SK-N-SH (cell line): ENCODE measurements around the gene SLC25A21.

Experiments
- CHD2 ChIP-seq: fragments of 150-350 bp; IDR thresholded peaks from 2 replicates; pipeline ENCODE4 v1.6.1; 2018; ENCODE audit warnings: low read length; ENCODE audit not compliant: partially characterized antibody
- FOXJ3 ChIP-seq: sonication (generic); formaldehyde crosslinking; IDR thresholded peaks from 2 replicates; pipeline ENCODE4 v1.5.1; 2020; ENCODE audit warnings: mild to moderate bottlenecking, missing genetic modification reagents
- RAD21 ChIP-seq: IDR thresholded peaks from 2 replicates; pipeline ENCODE4 v1.6.1; 2012; ENCODE audit warnings: mild to moderate bottlenecking, low read length
- RCOR1 ChIP-seq: fragments of 150-350 bp; IDR thresholded peaks from 2 replicates; pipeline ENCODE4 v1.6.1; 2017; ENCODE audit warnings: antibody characterized with exemption, low read length
- SMC3 ChIP-seq: IDR thresholded peaks from 2 replicates; pipeline ENCODE4 v1.6.1; 2012; ENCODE audit warnings: low read depth, low read length, improper control_type of control experiment
- TCF12 ChIP-seq: IDR thresholded peaks from 2 replicates; pipeline ENCODE4 v1.4.0; 2012
- TEAD4 ChIP-seq: IDR thresholded peaks from 2 replicates; pipeline ENCODE4 v1.4.0; 2012; ENCODE audit warnings: mild to moderate bottlenecking, borderline replicate concordance; ENCODE audit not compliant: insufficient read depth
- TF ChIP-seq, protein P1 (sequence below): fragments of 200-600 bp; sonication (generic); IDR thresholded peaks from 2 replicates; pipeline ENCODE4 v1.6.1; 2017; ENCODE audit warnings: antibody characterized with exemption, mild to moderate bottlenecking, moderate library complexity

DNA sequence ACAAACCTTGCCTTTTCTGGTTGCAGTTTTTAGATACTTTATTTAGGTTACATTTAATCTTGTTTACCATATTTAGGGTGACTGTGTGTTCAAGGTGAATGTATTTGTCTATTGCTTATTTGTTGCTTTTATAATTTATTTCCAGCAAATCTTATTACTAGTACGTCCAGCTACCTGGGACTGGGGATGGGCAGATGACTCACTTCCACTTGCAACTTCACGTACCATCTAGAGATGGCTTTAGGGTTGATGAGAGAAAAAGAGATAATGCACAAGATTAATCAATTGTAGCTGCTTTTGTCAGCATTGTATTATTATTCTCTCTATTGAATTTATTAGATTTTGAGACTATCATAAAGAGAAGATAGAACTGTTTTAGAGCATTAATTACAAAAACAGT, 30.4 kb upstream of the SLC25A21 start:
- no peak for TF ChIP-seq CHD2
- no peak for TF ChIP-seq FOXJ3
- TF ChIP-seq, protein P1, sequence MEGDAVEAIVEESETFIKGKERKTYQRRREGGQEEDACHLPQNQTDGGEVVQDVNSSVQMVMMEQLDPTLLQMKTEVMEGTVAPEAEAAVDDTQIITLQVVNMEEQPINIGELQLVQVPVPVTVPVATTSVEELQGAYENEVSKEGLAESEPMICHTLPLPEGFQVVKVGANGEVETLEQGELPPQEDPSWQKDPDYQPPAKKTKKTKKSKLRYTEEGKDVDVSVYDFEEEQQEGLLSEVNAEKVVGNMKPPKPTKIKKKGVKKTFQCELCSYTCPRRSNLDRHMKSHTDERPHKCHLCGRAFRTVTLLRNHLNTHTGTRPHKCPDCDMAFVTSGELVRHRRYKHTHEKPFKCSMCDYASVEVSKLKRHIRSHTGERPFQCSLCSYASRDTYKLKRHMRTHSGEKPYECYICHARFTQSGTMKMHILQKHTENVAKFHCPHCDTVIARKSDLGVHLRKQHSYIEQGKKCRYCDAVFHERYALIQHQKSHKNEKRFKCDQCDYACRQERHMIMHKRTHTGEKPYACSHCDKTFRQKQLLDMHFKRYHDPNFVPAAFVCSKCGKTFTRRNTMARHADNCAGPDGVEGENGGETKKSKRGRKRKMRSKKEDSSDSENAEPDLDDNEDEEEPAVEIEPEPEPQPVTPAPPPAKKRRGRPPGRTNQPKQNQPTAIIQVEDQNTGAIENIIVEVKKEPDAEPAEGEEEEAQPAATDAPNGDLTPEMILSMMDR = no peak
- TF ChIP-seq RCOR1 = no peak
- TF ChIP-seq TEAD4 = no peak
- no peak for TF ChIP-seq SMC3
- TF ChIP-seq TCF12 = no peak
- no peak for TF ChIP-seq RAD21
